GM04503 (cell line): ENCODE results near the gene NFASC.

Source experiments
- DNase-seq: peaks from one replicate; pipeline ENCODE4 v3.0.0-alpha.2; 2012; ENCODE audit warnings: low read depth

The NFASC gene

GRCh38 chr1:204870160-204870912 lies at the start of gene NFASC:
TSS of gene NFASC (plus strand) at chr1:204870862. CDS start at chr1:204944316, 73,454 bp downstream.
- DNase-seq, result no peak

- no peak for DNase-seq
Measured at GRCh38 chr1:204821476-204821875, 49.2 kb upstream of the NFASC start.

GRCh38 chr1:204821924-204822323 lies 48.7 kb upstream of the NFASC start:
- no peak for DNase-seq

- no peak for DNase-seq
Measured at GRCh38 chr1:204826970-204827369, 43.7 kb upstream of the NFASC start.

- DNase-seq, result no peak
Measured at GRCh38 chr1:204828352-204828850, 42.3 kb upstream of the NFASC start.

- no peak for DNase-seq
Measured at GRCh38 chr1:204829133-204829825, 41.4 kb upstream of the NFASC start.

GRCh38 chr1:204830747-204831146 lies 39.9 kb upstream of the NFASC start:
- no peak for DNase-seq

- no peak for DNase-seq
Measured at GRCh38 chr1:204831186-204831585, 39.5 kb upstream of the NFASC start.

- no peak for DNase-seq
Measured at GRCh38 chr1:204834336-204834735, 36.3 kb upstream of the NFASC start.

GRCh38 chr1:204834752-204835151 lies 35.9 kb upstream of the NFASC start:
- no peak for DNase-seq

- DNase-seq, result no peak
Measured at GRCh38 chr1:204835737-204836136, 34.9 kb upstream of the NFASC start.

- DNase-seq, result no peak
Measured at GRCh38 chr1:204836856-204837255, 33.8 kb upstream of the NFASC start.

- no peak for DNase-seq
Measured at GRCh38 chr1:204837440-204838084, 33.1 kb upstream of the NFASC start.

- no peak for DNase-seq
Measured at GRCh38 chr1:204841316-204841715, 29.3 kb upstream of the NFASC start.

GRCh38 chr1:204841798-204842197 lies 28.9 kb upstream of the NFASC start:
- no peak for DNase-seq

- DNase-seq, result no peak
Measured at GRCh38 chr1:204842369-204842768, 28.3 kb upstream of the NFASC start.

- DNase-seq, result no peak
Measured at GRCh38 chr1:204842892-204843291, 27.8 kb upstream of the NFASC start.

- no peak for DNase-seq
Measured at GRCh38 chr1:204846546-204846945, 24.1 kb upstream of the NFASC start.

- DNase-seq, result no peak
Measured at GRCh38 chr1:204848579-204848978, 22.1 kb upstream of the NFASC start.

GRCh38 chr1:204852854-204853253 lies 17.8 kb upstream of the NFASC start:
- no peak for DNase-seq

GRCh38 chr1:204853436-204853835 lies 17.2 kb upstream of the NFASC start:
- no peak for DNase-seq

- DNase-seq, result no peak
Measured at GRCh38 chr1:204854286-204854685, 16.4 kb upstream of the NFASC start.

GRCh38 chr1:204858363-204858821 lies 12.3 kb upstream of the NFASC start:
- no peak for DNase-seq
